Stimulated activated naive B cell treated with anti-CD40 and anti-IgM and Interleukin-4, amounts not matched to agents 10 μg/mL and 1 μg/mL and 100 μg/mL, for 72 hours (primary cell): Measurements from ENCODE around the gene GLRA2.
"Not testable (repeated sequence)": the region's sequence is repeated elsewhere in the genome, so short reads cannot be mapped to it uniquely, and the experiment has no call there.

Source experiments
- ATAC-seq, 2 donors: fragments of 150-1000 bp; cut with Tn5 transposase; replicated peaks; 2 replicates each; pipeline ENCODE4 v1.10.0; 2021; ENCODE audit warnings: moderate library complexity in 1 of 2
- DNase-seq: peaks from one replicate; pipeline ENCODE4 v3.0.0; 2021
- H3K27ac Mint-ChIP-seq: one replicate; pipeline ENCODE4 v1.8.0; 2022; ENCODE audit warnings: mild to moderate bottlenecking, mixed read lengths
- H3K27me3 Mint-ChIP-seq, 2 donors: one replicate each; pipeline ENCODE4 v1.8.0; 2022; ENCODE audit warnings: mixed read lengths in 2 of 2
- H3K36me3 Mint-ChIP-seq, 2 donors: one replicate each; pipeline ENCODE4 v1.8.0; 2022; ENCODE audit warnings: mixed read lengths in 2 of 2, mild to moderate bottlenecking in 1 of 2
- H3K4me1 Mint-ChIP-seq, 2 donors: one replicate each; pipeline ENCODE4 v1.8.0; 2022; ENCODE audit warnings: mixed read lengths in 2 of 2, mild to moderate bottlenecking in 1 of 2
- H3K4me3 Mint-ChIP-seq, 2 donors: one replicate each; pipeline ENCODE4 v1.8.0; 2022; ENCODE audit warnings: mild to moderate bottlenecking in 2 of 2, mixed read lengths in 2 of 2, moderate library complexity in 1 of 2
- H3K9me3 Mint-ChIP-seq, 2 donors: one replicate each; pipeline ENCODE4 v1.8.0; 2022; ENCODE audit warnings: mixed read lengths in 2 of 2, mild to moderate bottlenecking in 1 of 2

The GLRA2 gene

GRCh38 chrX:14554131-14554715, 24.9 kb downstream of the GLRA2 start:
- ATAC-seq (no peak), DNase-seq (no peak)
- Mint-ChIP-seq H3K4me3 (no peak overlapping the region), H3K9me3 (no peaks in the 10 kb centered on the region), H3K27me3 (peaks cover 0 to 12% of the 10 kb centered on the region in 2 donors), H3K4me1 (no peaks in the 10 kb centered on the region), H3K36me3 (no peaks in the 10 kb centered on the region), H3K27ac (no peak overlapping the region)

- Mint-ChIP-seq H3K4me3 (no peak overlapping the region), H3K9me3 (peaks cover 16 to 25% of the 10 kb centered on the region in 2 donors), H3K27me3 (peaks cover 0 to 3% of the 10 kb centered on the region in 2 donors), H3K27ac (no peak overlapping the region), H3K36me3 (no peaks in the 10 kb centered on the region), H3K4me1 (no peaks in the 10 kb centered on the region)
- DNase-seq (no peak), ATAC-seq (no peak)
These were observed 34.7 kb downstream of the GLRA2 start for GRCh38 chrX:14564058-14564457.

GRCh38 chrX:14573161-14573560, 43.8 kb downstream of the GLRA2 start:
- H3K9me3 Mint-ChIP-seq: no peaks in the 10 kb centered on the region
- DNase-seq (no peak), ATAC-seq (no peak)
- H3K36me3 Mint-ChIP-seq: no peaks in the 10 kb centered on the region
- H3K27ac Mint-ChIP-seq: no peak overlapping the region
- H3K4me1 Mint-ChIP-seq: no peaks in the 10 kb centered on the region
- no peak overlapping the region for H3K4me3 Mint-ChIP-seq
- H3K27me3 Mint-ChIP-seq: no peaks in the 10 kb centered on the region

GRCh38 chrX:14581081-14581480, 51.7 kb downstream of the GLRA2 start:
- Mint-ChIP-seq H3K4me1 (no peaks in the 10 kb centered on the region), H3K36me3 (no peaks in the 10 kb centered on the region), H3K27me3 (no peaks in the 10 kb centered on the region), H3K4me3 (no peak overlapping the region), H3K27ac (no peak overlapping the region), H3K9me3 (no peaks in the 10 kb centered on the region)
- no peak for ATAC-seq
- no peak for DNase-seq

- Mint-ChIP-seq H3K4me1 (no peaks in the 10 kb centered on the region), H3K27me3 (no peaks in the 10 kb centered on the region), H3K9me3 (peaks cover 2 to 9% of the 10 kb centered on the region in 2 donors), H3K36me3 (no peaks in the 10 kb centered on the region), H3K4me3 (no peak overlapping the region), H3K27ac (no peak overlapping the region)
- no peak for ATAC-seq
- no peak for DNase-seq
These were observed 55.2 kb downstream of the GLRA2 start for GRCh38 chrX:14584548-14584947.

- H3K36me3 Mint-ChIP-seq: no peaks in the 10 kb centered on the region
- ATAC-seq: no peak
- no peak overlapping the region for H3K4me3 Mint-ChIP-seq
- no peaks in the 10 kb centered on the region for H3K4me1 Mint-ChIP-seq
- peaks cover 2 to 9% of the 10 kb centered on the region in 2 donors for H3K9me3 Mint-ChIP-seq
- DNase-seq: no peak
- H3K27ac Mint-ChIP-seq: no peak overlapping the region
- peaks cover 0 to 5% of the 10 kb centered on the region in 2 donors for H3K27me3 Mint-ChIP-seq
These were observed 60.9 kb downstream of the GLRA2 start for GRCh38 chrX:14590216-14590615.

- no peak overlapping the region for H3K4me3 Mint-ChIP-seq
These were observed 61.5 kb downstream of the GLRA2 start for GRCh38 chrX:14590693-14591424.

GRCh38 chrX:14591976-14592375, 62.6 kb downstream of the GLRA2 start:
- H3K27me3 Mint-ChIP-seq: peaks cover 0 to 5% of the 10 kb centered on the region in 2 donors
- no peaks in the 10 kb centered on the region for H3K36me3 Mint-ChIP-seq
- DNase-seq: no peak
- no peak overlapping the region for H3K4me3 Mint-ChIP-seq
- peaks cover 2 to 9% of the 10 kb centered on the region in 2 donors for H3K9me3 Mint-ChIP-seq
- no peaks in the 10 kb centered on the region for H3K4me1 Mint-ChIP-seq
- no peak overlapping the region for H3K27ac Mint-ChIP-seq
- ATAC-seq: no peak

More at GRCh38 chrX:14590693-14591424, 61.5 kb downstream of the GLRA2 start:
- Mint-ChIP-seq H3K36me3 (no peaks in the 10 kb centered on the region), H3K4me1 (no peaks in the 10 kb centered on the region), H3K27ac (no peak overlapping the region), H3K27me3 (peaks cover 0 to 5% of the 10 kb centered on the region in 2 donors), H3K9me3 (peaks cover 2 to 9% of the 10 kb centered on the region in 2 donors)
- no peak for ATAC-seq
- DNase-seq: no peak

GRCh38 chrX:14594521-14594920, 65.2 kb downstream of the GLRA2 start:
- no peak overlapping the region for H3K4me3 Mint-ChIP-seq
- H3K27ac Mint-ChIP-seq: no peak overlapping the region
- H3K9me3 Mint-ChIP-seq: peaks cover 0 to 4% of the 10 kb centered on the region in 2 donors
- peaks cover 0 to 5% of the 10 kb centered on the region in 2 donors for H3K27me3 Mint-ChIP-seq
- DNase-seq (no peak), ATAC-seq (no peak)
- no peaks in the 10 kb centered on the region for H3K36me3 Mint-ChIP-seq
- H3K4me1 Mint-ChIP-seq: no peaks in the 10 kb centered on the region

GRCh38 chrX:14598330-14598729, 69.0 kb downstream of the GLRA2 start:
- H3K27me3 Mint-ChIP-seq: peaks cover 0 to 12% of the 10 kb centered on the region in 2 donors
- peaks cover 3 to 4% of the 10 kb centered on the region in 2 donors for H3K9me3 Mint-ChIP-seq
- DNase-seq: no peak
- no peak for ATAC-seq
- H3K4me1 Mint-ChIP-seq: no peaks in the 10 kb centered on the region
- H3K4me3 Mint-ChIP-seq: no peak overlapping the region
- no peaks in the 10 kb centered on the region for H3K36me3 Mint-ChIP-seq
- H3K27ac Mint-ChIP-seq: no peak overlapping the region

GRCh38 chrX:14607446-14607985, 78.2 kb downstream of the GLRA2 start:
- ATAC-seq (no peak), DNase-seq (no peak)
- Mint-ChIP-seq H3K4me1 (no peaks in the 10 kb centered on the region), H3K36me3 (no peaks in the 10 kb centered on the region), H3K27ac (no peak overlapping the region), H3K9me3 (no peaks in the 10 kb centered on the region), H3K4me3 (no peak overlapping the region), H3K27me3 (peaks cover 0 to 4% of the 10 kb centered on the region in 2 donors)

- H3K27me3 Mint-ChIP-seq, ATAC-seq, H3K4me1 Mint-ChIP-seq, H3K4me3 Mint-ChIP-seq, H3K9me3 Mint-ChIP-seq, DNase-seq, H3K27ac Mint-ChIP-seq, H3K36me3 Mint-ChIP-seq: not testable (repeated sequence)
These were observed 83.1 kb downstream of the GLRA2 start for GRCh38 chrX:14612450-14612849.

GRCh38 chrX:14616301-14616700, 87.0 kb downstream of the GLRA2 start:
- H3K27ac Mint-ChIP-seq: no peak overlapping the region
- H3K9me3 Mint-ChIP-seq: peaks cover 3 to 4% of the 10 kb centered on the region in 2 donors
- no peaks in the 10 kb centered on the region for H3K27me3 Mint-ChIP-seq
- DNase-seq (no peak), ATAC-seq (no peak)
- no peaks in the 10 kb centered on the region for H3K4me1 Mint-ChIP-seq
- no peaks in the 10 kb centered on the region for H3K36me3 Mint-ChIP-seq
- H3K4me3 Mint-ChIP-seq: no peak overlapping the region

- Mint-ChIP-seq H3K9me3 (peaks cover 3 to 4% of the 10 kb centered on the region in 2 donors), H3K27me3 (no peaks in the 10 kb centered on the region), H3K27ac (no peak overlapping the region), H3K36me3 (no peaks in the 10 kb centered on the region), H3K4me3 (no peak overlapping the region), H3K4me1 (no peaks in the 10 kb centered on the region)
- no peak for ATAC-seq
- no peak for DNase-seq
These were observed 87.5 kb downstream of the GLRA2 start for GRCh38 chrX:14616836-14617235.
